SH-SY5Y (cell line): ENCODE results near the gene P2RY8.

Experiments
- GATA2 ChIP-seq: IDR thresholded peaks from 2 replicates; pipeline ENCODE4 v1.6.1; 2011; ENCODE audit warnings: mild to moderate bottlenecking, low read depth, low read length
- GATA3 ChIP-seq: IDR thresholded peaks from 2 replicates; pipeline ENCODE4 v1.6.1; 2011; ENCODE audit warnings: low read depth, mild to moderate bottlenecking, low read length, moderate library complexity

DNA sequence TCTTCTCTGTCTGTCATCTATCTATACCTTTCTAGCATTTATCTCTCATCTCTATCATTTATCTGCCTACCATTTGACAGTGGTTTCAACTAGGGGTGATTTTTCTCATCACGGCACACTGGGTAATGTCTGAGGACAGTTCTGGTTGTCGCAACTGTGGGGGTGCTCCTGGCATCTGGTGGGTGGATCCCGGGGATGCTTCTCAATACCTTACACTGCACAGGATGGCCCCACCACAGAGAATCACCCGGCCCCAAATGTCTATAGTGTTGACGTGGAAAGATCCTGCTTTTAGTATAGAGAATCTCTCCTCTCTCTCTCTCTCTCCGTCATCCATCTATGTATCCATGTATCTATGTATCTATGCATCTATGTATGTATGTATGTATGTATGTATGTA, 7.2 kb downstream of the P2RY8 start:
- TF ChIP-seq GATA2 (no peak), GATA3 (no peak)
